Astrocyte of the spinal cord (primary cell): ENCODE results near the gene ATP6AP1.

Experiments used
- DNase-seq: peaks from one replicate; pipeline ENCODE4 v3.0.0; 2011; ENCODE audit warnings: low read depth, low spot score
- H3K4me3 ChIP-seq: 2 replicates; pipeline ENCODE4 v1.5.1; 2011; ENCODE audit warnings: low read depth, mild to moderate bottlenecking, low read length, moderate library complexity
- CTCF ChIP-seq: IDR thresholded peaks from 2 replicates; pipeline ENCODE4 v1.5.1; 2012; ENCODE audit warnings: low read depth, mild to moderate bottlenecking, low read length, inconsistent platforms
- in situ Hi-C: cut with HindIII; loops from 2 replicates; pipeline ENCODE4 v1.10.0; 2017; ENCODE audit warnings: low sequenced_read_pairs

Gene ATP6AP1

GRCh38 chrX:154460326-154460725 lies 31.8 kb downstream of the ATP6AP1 start:
- TF ChIP-seq CTCF, result peak; percentile 11
- in situ Hi-C loops, result no loop called here
- no peak for DNase-seq
- H3K4me3 ChIP-seq, result peak overlapping the region; percentile 65

GRCh38 chrX:154462396-154462795 lies 33.9 kb downstream of the ATP6AP1 start:
- H3K4me3 ChIP-seq, result no peak overlapping the region
- no peak for TF ChIP-seq CTCF
- no peak for DNase-seq
- in situ Hi-C loops, result no loop called here

GRCh38 chrX:154463611-154464220 lies 35.2 kb downstream of the ATP6AP1 start:
- in situ Hi-C loops, result no loop called here
- DNase-seq, result no peak
- TF ChIP-seq CTCF, result no peak
- no peak overlapping the region for H3K4me3 ChIP-seq

- no peak for TF ChIP-seq CTCF
- no peak overlapping the region for H3K4me3 ChIP-seq
- in situ Hi-C loops, result no loop called here
- DNase-seq, result no peak
Observed at GRCh38 chrX:154464806-154465365, 36.4 kb downstream of the ATP6AP1 start.

GRCh38 chrX:154465601-154466000 lies 37.1 kb downstream of the ATP6AP1 start:
- no peak for DNase-seq
- no peak overlapping the region for H3K4me3 ChIP-seq
- in situ Hi-C loops, result no loop called here
- no peak for TF ChIP-seq CTCF

GRCh38 chrX:154466036-154466435 lies 37.6 kb downstream of the ATP6AP1 start:
- no peak for TF ChIP-seq CTCF
- no peak for DNase-seq
- H3K4me3 ChIP-seq, result no peak overlapping the region
- in situ Hi-C loops, result no loop called here
